ENCODE data around the gene HTR3A. TPM values are rescaled to one million over a fixed set of nuclear protein-coding genes. Genes with fewer than 3 reads are reported as not detected.

Gene HTR3A
- total and polyA plus RNA-seq, 12 donors = 0.03 to 1.1 (median 0.14) TPM; not detected in 6

GRCh38 chr11:113998574-113998973 is 23.7 kb downstream of the HTR3A start:
- no peaks in the 10 kb centered on the region for H3K4me1 ChIP-seq (replicated peaks in 1 of 2)
- no peak overlapping the region for H3K27ac ChIP-seq
- no peak for TF ChIP-seq CTCF (IDR thresholded peaks at IDR 0.05)
- no peak for TF ChIP-seq POLR2A (IDR thresholded peaks at IDR 0.05)
- no peaks in the 10 kb centered on the region for H3K36me3 ChIP-seq (replicated peaks in 1 of 2)
- no peaks in the 10 kb centered on the region for H3K27me3 ChIP-seq
- no peaks in the 10 kb centered on the region for H3K9me3 ChIP-seq (replicated peaks in 1 of 3)
- DNase-seq = no peak
- intact Hi-C loops (cut with DNase I) = loop anchor here in 1 of 2 donors (5.0 kb wide), 1 partner anchor 264 kb away; no protein-coding TSS in a partner anchor
- H3K4me3 ChIP-seq = no peak overlapping the region
- WGBS, 4 donors = 18 to 32% (median 29%) methylated on average over 2 to 4 of the region's 4 CpGs

GRCh38 chr11:114000526-114000925 is 25.6 kb downstream of the HTR3A start:
- no peaks in the 10 kb centered on the region for H3K36me3 ChIP-seq (replicated peaks in 1 of 2)
- H3K27me3 ChIP-seq = no peaks in the 10 kb centered on the region
- DNase-seq = no peak
- no peak overlapping the region for H3K27ac ChIP-seq
- H3K4me3 ChIP-seq = no peak overlapping the region
- 51 to 64% (median 60%) methylated on average over 4 of the region's 4 CpGs for WGBS, 4 donors
- H3K4me1 ChIP-seq (replicated peaks in 1 of 2) = no peaks in the 10 kb centered on the region
- TF ChIP-seq POLR2A (IDR thresholded peaks at IDR 0.05) (no peak), CTCF (IDR thresholded peaks at IDR 0.05) (no peak)
- no peaks in the 10 kb centered on the region for H3K9me3 ChIP-seq (replicated peaks in 1 of 3)
- intact Hi-C loops (cut with DNase I) = no loop called here

- Histone ChIP-seq H3K36me3 (replicated peaks in 1 of 2) (no peaks in the 10 kb centered on the region), H3K4me3 (no peak overlapping the region), H3K9me3 (replicated peaks in 1 of 3) (no peaks in the 10 kb centered on the region), H3K27ac (no peak overlapping the region), H3K4me1 (replicated peaks in 1 of 2) (no peaks in the 10 kb centered on the region), H3K27me3 (no peaks in the 10 kb centered on the region)
- 62 to 85% (median 67%) methylated on average over 3 of the region's 3 CpGs for WGBS, 4 donors
- TF ChIP-seq CTCF (IDR thresholded peaks at IDR 0.05) (no peak), POLR2A (IDR thresholded peaks at IDR 0.05) (no peak)
- no peak for DNase-seq
- intact Hi-C loops (cut with DNase I) = no loop called here
These were observed 26.5 kb downstream of the HTR3A start for GRCh38 chr11:114001416-114001815.

- TF ChIP-seq POLR2A (IDR thresholded peaks at IDR 0.05) (no peak), CTCF (IDR thresholded peaks at IDR 0.05) (no peak)
- Histone ChIP-seq H3K4me1 (replicated peaks in 1 of 2) (no peaks in the 10 kb centered on the region), H3K4me3 (no peak overlapping the region), H3K9me3 (replicated peaks in 1 of 3) (no peaks in the 10 kb centered on the region), H3K27ac (no peak overlapping the region), H3K36me3 (replicated peaks in 1 of 2) (no peaks in the 10 kb centered on the region), H3K27me3 (no peaks in the 10 kb centered on the region)
- DNase-seq = no peak
- whole genome bisulfite sequencing, 4 donors = 53 to 67% (median 56%) methylated on average over 4 of the region's 4 CpGs
- intact Hi-C loops (cut with DNase I) = no loop called here
These were observed 33.4 kb downstream of the HTR3A start for GRCh38 chr11:114008331-114008730.

All from adrenal gland (tissue), 12 donors.